ENCODE measurements around the gene MATR3.
"Not testable (repeated sequence)": the region's sequence is repeated elsewhere in the genome, so short reads cannot be mapped to it uniquely, and the experiment has no call there.

The MATR3 gene

DNA sequence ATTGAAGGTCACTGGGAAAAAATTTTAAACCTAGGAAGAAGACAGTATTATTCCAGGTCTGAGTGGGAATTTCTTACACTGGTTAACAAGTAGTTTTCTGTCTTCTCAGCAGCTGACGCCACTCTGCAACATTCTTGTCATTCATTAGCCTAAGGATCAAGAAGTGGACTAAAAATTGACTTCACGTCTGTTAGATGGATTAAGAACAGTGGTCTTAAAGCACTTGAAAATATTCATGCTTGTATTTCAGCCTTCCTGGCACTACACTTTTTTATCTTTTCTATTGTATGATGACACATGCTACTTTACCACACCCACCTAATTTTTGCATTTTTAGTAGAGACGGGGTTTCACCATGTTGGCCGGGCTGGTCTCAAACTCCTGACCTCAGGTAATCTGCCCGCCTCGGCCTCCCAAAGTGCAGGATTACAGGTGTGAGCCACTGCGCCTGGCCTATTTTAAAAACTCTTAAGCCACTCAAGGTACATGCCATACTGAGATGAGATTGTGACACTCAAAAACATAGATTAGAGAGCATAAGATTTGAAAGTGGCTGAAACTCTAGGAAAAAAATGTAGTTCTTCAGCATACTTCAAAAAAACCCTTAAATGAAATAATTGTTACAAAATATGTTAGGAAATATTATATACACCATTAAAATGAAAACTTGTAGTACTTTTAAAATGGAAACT, 8.4 kb downstream of the MATR3 start:
- peak overlapping the region; percentile 64 for H3K27ac Mint-ChIP-seq
- peak in 1 of 2 donors; percentile 47 for DNase-seq (ENCODE audit: low spot score in 2 of 2)
- no peak for ATAC-seq
- peak overlapping the region; percentile 49 for H3K4me3 Mint-ChIP-seq
- H3K9me3 Mint-ChIP-seq = no peaks in the 10 kb centered on the region
- H3K4me1 Mint-ChIP-seq = peaks cover 77% of the 10 kb centered on the region
- H3K36me3 Mint-ChIP-seq = peaks cover 48% of the 10 kb centered on the region

GRCh38 chr5:139304391-139305324, 11.1 kb downstream of the MATR3 start:
- H3K36me3 Mint-ChIP-seq = peaks cover 45% of the 10 kb centered on the region
- ATAC-seq (no peak), DNase-seq (ENCODE audit: low spot score in 2 of 2) (no peak)
- peak overlapping the region; percentile 39 for H3K4me3 Mint-ChIP-seq
- H3K27ac Mint-ChIP-seq = peak overlapping the region; percentile 16
- no peaks in the 10 kb centered on the region for H3K9me3 Mint-ChIP-seq
- H3K4me1 Mint-ChIP-seq = peaks cover 74% of the 10 kb centered on the region

DNA sequence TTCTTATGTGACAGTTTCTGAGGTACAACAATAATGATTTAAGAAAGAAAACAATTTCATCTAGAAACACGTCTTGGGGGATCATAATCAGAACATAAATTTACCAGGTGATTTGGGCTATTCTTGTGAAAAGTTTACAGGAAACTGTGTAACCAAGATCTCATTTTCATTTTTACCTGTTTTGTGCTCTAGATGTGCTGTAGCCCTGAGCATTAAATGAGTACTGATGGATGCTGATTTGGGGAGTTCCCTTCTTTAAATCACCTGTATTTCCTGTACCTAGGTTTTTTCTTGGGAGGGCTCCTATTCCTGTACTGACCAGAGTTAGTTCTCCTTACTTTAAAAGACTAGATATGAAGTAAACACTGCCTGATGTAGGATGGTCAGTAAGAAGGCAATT, 12.7 kb downstream of the MATR3 start:
- H3K4me1 Mint-ChIP-seq = peaks cover 78% of the 10 kb centered on the region
- H3K36me3 Mint-ChIP-seq = peaks cover 59% of the 10 kb centered on the region
- DNase-seq (ENCODE audit: low spot score in 2 of 2) (no peak), ATAC-seq (peak; percentile 48)
- peak overlapping the region; percentile 35 for H3K4me3 Mint-ChIP-seq
- no peaks in the 10 kb centered on the region for H3K9me3 Mint-ChIP-seq
- H3K27ac Mint-ChIP-seq = peak overlapping the region; percentile 48

DNA sequence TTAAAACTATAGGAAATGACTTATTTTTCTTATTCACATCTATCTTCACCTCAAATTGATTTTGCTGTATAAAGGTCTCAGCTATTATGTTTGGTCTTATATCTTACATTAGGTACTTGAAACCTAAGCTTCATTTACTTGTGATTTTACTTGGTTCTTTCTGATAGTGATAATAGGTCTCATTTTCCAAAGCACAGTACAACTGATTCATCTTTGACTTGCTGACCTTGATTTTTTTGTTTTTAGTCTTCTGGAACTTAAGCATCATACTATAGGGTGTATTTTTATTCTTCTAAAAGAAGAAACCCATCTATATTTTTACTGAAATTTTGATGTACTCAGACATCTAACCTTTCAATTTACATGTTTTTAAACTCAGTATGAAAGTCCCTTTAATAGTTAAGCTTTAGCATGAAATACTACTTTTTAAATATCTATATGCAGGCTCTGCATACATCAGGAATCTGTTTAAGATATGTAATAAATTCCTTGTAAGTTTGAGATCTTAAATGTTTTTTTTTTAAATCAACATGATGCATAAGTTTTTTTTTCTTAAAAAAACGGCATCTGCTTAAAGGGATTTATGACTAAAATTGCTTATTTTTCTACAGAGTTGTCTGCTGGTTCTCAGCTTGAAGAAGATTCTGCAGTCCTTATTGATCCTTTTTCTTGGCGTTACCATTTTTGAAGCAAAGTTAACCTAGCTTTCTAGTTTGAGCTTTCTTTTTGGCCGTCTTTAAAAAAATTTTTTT, 13.3 kb downstream of the MATR3 start:
- Mint-ChIP-seq H3K36me3 (peaks cover 59% of the 10 kb centered on the region), H3K4me1 (peaks cover 76% of the 10 kb centered on the region), H3K27ac (peak overlapping the region; percentile 48), H3K4me3 (peak overlapping the region; percentile 35), H3K9me3 (no peaks in the 10 kb centered on the region)
- DNase-seq (ENCODE audit: low spot score in 2 of 2) (no peak), ATAC-seq (peak; percentile 78)

DNA sequence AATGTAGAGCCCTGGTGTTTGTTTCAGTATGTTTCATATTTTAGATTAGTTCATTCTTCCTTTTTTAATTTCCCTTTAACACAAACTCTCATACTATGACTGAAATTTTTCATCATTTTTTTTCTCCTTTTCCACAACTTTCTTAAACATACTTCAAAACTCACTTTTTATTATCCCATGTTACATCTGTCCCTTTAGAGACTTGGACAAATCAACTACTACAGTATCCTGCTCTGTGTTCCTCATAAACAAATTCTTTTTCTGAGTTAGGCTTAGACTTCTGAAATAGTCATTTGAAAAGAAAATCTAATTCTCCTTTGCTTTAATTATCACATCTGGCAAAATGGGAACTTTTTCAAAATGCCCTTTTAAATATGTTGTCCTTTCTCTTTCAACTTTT, 15.3 kb downstream of the MATR3 start:
- Mint-ChIP-seq H3K4me1 (peaks cover 71% of the 10 kb centered on the region), H3K9me3 (no peaks in the 10 kb centered on the region), H3K4me3 (peak overlapping the region; percentile 22), H3K27ac (peak overlapping the region; percentile 5), H3K36me3 (peaks cover 60% of the 10 kb centered on the region)
- DNase-seq (ENCODE audit: low spot score in 2 of 2) = no peak
- no peak for ATAC-seq

- H3K9me3 Mint-ChIP-seq = not testable (repeated sequence)
- H3K27ac Mint-ChIP-seq = peak overlapping the region; percentile 81
- peak; percentile 83 for ATAC-seq
- peak in 1 of 2 donors; percentile 50 for DNase-seq (ENCODE audit: low spot score in 2 of 2)
- H3K4me3 Mint-ChIP-seq = peak overlapping the region; percentile 64
- peaks cover 79% of the 10 kb centered on the region for H3K36me3 Mint-ChIP-seq
- peaks cover 57% of the 10 kb centered on the region for H3K4me1 Mint-ChIP-seq
Observed at GRCh38 chr5:139310715-139311186, 17.2 kb downstream of the MATR3 start.

DNA sequence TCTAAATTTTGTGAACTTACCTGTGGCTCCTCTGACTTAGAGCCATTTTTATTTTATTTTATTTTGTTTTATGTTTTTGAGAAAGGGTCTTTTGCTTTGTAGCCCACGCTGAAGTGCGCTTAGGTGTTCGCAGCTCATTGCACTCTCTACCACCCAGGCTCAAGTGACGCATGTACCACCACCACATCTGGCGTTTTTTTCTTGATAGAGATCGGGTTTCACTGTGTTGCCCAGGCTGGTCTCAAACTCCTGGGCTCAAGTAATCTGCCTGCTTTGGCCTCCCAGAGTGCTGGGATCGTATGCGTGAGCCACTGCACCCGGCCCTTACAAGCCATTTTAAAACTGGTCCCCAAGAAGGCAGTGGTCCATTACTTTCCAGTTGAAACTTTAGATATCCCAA, 18.5 kb downstream of the MATR3 start:
- no peak overlapping the region for H3K4me3 Mint-ChIP-seq
- ATAC-seq (no peak), DNase-seq (ENCODE audit: low spot score in 2 of 2) (no peak)
- H3K27ac Mint-ChIP-seq = no peak overlapping the region
- no peaks in the 10 kb centered on the region for H3K9me3 Mint-ChIP-seq
- peaks cover 92% of the 10 kb centered on the region for H3K36me3 Mint-ChIP-seq
- peaks cover 46% of the 10 kb centered on the region for H3K4me1 Mint-ChIP-seq

GRCh38 chr5:139314276-139314675, 20.7 kb downstream of the MATR3 start:
- Mint-ChIP-seq H3K4me1 (peaks cover 26% of the 10 kb centered on the region), H3K9me3 (no peaks in the 10 kb centered on the region), H3K4me3 (no peak overlapping the region), H3K36me3 (peaks cover 99% of the 10 kb centered on the region), H3K27ac (no peak overlapping the region)
- DNase-seq (ENCODE audit: low spot score in 2 of 2) (no peak), ATAC-seq (no peak)

- Mint-ChIP-seq H3K4me1 (peaks cover 19% of the 10 kb centered on the region), H3K4me3 (no peak overlapping the region), H3K36me3 (peaks cover 99% of the 10 kb centered on the region), H3K27ac (no peak overlapping the region), H3K9me3 (no peaks in the 10 kb centered on the region)
- DNase-seq (ENCODE audit: low spot score in 2 of 2) = no peak
- no peak for ATAC-seq
Observed at GRCh38 chr5:139315056-139315615, 21.6 kb downstream of the MATR3 start.

DNA sequence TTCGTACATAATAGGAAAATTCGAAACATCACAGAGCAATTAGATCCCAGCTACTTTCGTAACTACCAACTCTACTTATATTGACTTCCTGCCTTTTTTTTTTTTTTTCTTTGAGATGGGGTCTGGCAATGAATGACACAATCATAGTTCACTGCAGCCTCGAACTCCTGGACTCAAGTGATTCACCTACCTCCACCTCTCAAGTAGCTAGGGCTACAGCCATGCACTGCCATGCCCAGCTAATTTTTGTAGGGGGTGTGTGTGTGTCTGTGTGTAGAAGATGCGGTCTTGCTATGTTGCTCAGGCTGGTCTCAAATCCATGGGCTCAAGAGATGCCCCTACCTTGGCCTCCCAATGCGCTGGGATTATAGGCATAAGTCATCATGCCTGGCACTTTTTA, 42.3 kb downstream of the MATR3 start:
- H3K36me3 Mint-ChIP-seq = peaks cover 51% of the 10 kb centered on the region
- peak overlapping the region; percentile 78 for H3K27ac Mint-ChIP-seq
- no peaks in the 10 kb centered on the region for H3K9me3 Mint-ChIP-seq
- H3K4me1 Mint-ChIP-seq = peaks cover 10% of the 10 kb centered on the region
- DNase-seq (ENCODE audit: low spot score in 2 of 2) = no peak
- ATAC-seq = peak; percentile 55
- H3K4me3 Mint-ChIP-seq = no peak overlapping the region

GRCh38 chr5:139340051-139340450, 46.5 kb downstream of the MATR3 start:
- no peak for ATAC-seq
- peak in 1 of 2 donors; percentile 44 for DNase-seq (ENCODE audit: low spot score in 2 of 2)
- Mint-ChIP-seq H3K9me3 (no peaks in the 10 kb centered on the region), H3K27ac (no peak overlapping the region), H3K36me3 (peaks cover 47% of the 10 kb centered on the region), H3K4me1 (peaks cover 43% of the 10 kb centered on the region), H3K4me3 (no peak overlapping the region)

- peak overlapping the region; percentile 98 for H3K4me3 Mint-ChIP-seq
Observed at GRCh38 chr5:139341187-139341688, 47.7 kb downstream of the MATR3 start.

GRCh38 chr5:139341689-139342422, 48.3 kb downstream of the MATR3 start, which contains the start of gene PAIP2:
Gene PAIP2 (plus strand): TSS chr5:139341854. CDS start chr5:139363785, 21,931 bp downstream.
- H3K36me3 Mint-ChIP-seq = peaks cover 59% of the 10 kb centered on the region
- peak within 1 kb of the TSS; percentile 98 for H3K4me3 Mint-ChIP-seq
- peak within 1 kb of the TSS; percentile 99 for H3K27ac Mint-ChIP-seq
- peak; percentile 94 for ATAC-seq
- peaks cover 45% of the 10 kb centered on the region for H3K4me1 Mint-ChIP-seq
- no peaks in the 10 kb centered on the region for H3K9me3 Mint-ChIP-seq
- DNase-seq (ENCODE audit: low spot score in 2 of 2) = peak; percentile 85 to 97

More at GRCh38 chr5:139341187-139341688, 47.7 kb downstream of the MATR3 start:
- ATAC-seq = no peak
- Mint-ChIP-seq H3K9me3 (no peaks in the 10 kb centered on the region), H3K36me3 (peaks cover 53% of the 10 kb centered on the region), H3K4me1 (peaks cover 45% of the 10 kb centered on the region), H3K27ac (peak overlapping the region; percentile 99)
- no peak for DNase-seq (ENCODE audit: low spot score in 2 of 2)

- no peak for DNase-seq (ENCODE audit: low spot score in 2 of 2)
- peaks cover 45% of the 10 kb centered on the region for H3K4me1 Mint-ChIP-seq
- no peaks in the 10 kb centered on the region for H3K9me3 Mint-ChIP-seq
- peaks cover 64% of the 10 kb centered on the region for H3K36me3 Mint-ChIP-seq
- H3K27ac Mint-ChIP-seq = peak overlapping the region; percentile 99
- peak overlapping the region; percentile 98 for H3K4me3 Mint-ChIP-seq
- peak; percentile 77 for ATAC-seq
Observed at GRCh38 chr5:139342423-139342723, 48.8 kb downstream of the MATR3 start.
